Measurements from ENCODE around the gene EPHA5. TPM values are rescaled to one million over a fixed set of nuclear protein-coding genes. Genes with fewer than 3 reads are reported as not detected.
A peak's percentile ranks its signal among the peaks of the same experiment; 100 is the strongest.

EPHA5 gene
- total and polyA plus RNA-seq, 4 donors = 0.10 to 0.39 TPM; not detected in 2

DNA sequence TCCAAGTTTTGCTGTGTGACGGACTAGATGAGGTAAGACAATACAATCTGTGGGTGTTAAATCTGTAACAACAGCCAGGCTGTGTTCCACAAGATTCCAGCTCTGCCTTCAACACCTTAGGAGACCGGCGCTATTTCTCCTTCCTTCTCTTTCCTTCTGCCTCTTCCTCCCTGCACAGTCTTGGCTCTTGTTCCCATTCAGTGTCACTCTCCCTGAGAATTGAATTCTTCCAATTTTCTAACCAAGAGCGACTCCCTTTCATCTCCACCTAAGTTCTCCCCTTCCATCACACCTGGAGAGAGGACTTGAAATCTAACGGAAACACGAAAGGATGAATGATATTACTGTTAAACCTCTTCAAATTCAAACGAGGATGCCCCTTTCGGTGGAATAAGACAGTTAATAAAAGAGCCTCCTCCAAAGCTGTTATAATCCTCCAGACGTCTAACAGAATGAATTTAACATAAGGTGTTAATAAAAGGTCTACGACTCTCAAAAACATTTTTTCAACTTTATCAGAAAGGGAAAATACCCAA, 2.7 kb downstream of the EPHA5 start:
- DNase-seq (no peak), ATAC-seq (ENCODE audit: low FRiP score) (no peak)
- Histone ChIP-seq H3K4me1 (ENCODE audit: control insufficient read depth in 1 of 2, insufficient read depth in 2 of 2, low read length in 2 of 2) (no peaks in the 10 kb centered on the region), H3K36me3 (ENCODE audit: control insufficient read depth in 1 of 2, insufficient read depth in 2 of 2, low read length in 1 of 2) (no peaks in the 10 kb centered on the region), H3K27ac (ENCODE audit: low read depth in 1 of 2, low read length in 2 of 2) (no peak overlapping the region), H3K4me3 (ENCODE audit: low read length in 2 of 2) (peak overlapping the region in 1 of 2 donors; percentile 21), H3K27me3 (ENCODE audit: control insufficient read depth in 1 of 2, insufficient read depth in 2 of 2, low read length in 1 of 2) (peaks cover 0 to 4% of the 10 kb centered on the region in 2 donors), H3K9me3 (ENCODE audit: control insufficient read depth, low read length) (no peaks in the 10 kb centered on the region)
- WGBS, 2 donors = 18 to 19% methylated on average over 10 of the region's 10 CpGs
- intact Hi-C loops (cut with DNase I) = no loop called here

DNA sequence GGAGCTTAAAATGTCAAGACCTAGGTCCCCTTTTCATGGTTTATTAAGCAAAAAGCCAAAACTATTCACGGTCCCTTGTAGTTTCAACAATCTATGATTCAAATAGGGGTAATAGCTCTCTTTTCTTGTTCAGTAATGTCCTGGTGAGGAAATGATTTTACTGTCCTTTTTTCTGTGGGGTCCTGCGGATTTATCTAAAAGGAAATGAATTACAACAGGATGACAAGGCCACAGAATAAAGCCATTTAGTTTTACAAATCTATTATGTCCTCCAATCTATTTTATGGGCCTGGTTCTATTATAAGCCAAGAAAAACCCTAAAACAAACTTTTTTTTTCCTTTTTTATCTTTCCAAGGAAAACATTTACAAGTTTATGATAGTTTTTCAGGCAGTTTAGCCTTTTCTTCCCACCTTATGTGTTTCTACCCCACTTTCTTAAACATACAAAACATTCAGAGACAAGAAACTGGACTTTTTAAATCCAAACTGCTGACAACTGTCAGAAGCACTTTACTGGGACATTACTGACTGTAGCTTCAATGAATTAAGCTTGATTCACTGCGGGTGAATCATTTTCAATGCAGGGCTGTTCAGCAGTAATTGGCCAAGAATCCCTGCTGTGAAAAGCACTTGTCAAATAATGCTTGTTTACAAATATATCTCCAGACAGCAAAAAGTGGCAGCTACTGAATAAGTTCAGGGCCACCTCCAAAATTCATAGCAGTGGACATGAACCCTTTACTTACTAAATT, 4.3 kb downstream of the EPHA5 start:
- no peak overlapping the region for H3K27ac ChIP-seq (ENCODE audit: low read depth in 1 of 2, low read length in 2 of 2)
- no peaks in the 10 kb centered on the region for H3K4me1 ChIP-seq (ENCODE audit: control insufficient read depth in 1 of 2, insufficient read depth in 2 of 2, low read length in 2 of 2)
- intact Hi-C loops (cut with DNase I) = no loop called here
- no peaks in the 10 kb centered on the region for H3K9me3 ChIP-seq (ENCODE audit: control insufficient read depth, low read length)
- H3K4me3 ChIP-seq (ENCODE audit: low read length in 2 of 2) = no peak overlapping the region
- ATAC-seq (ENCODE audit: low FRiP score) (no peak), DNase-seq (no peak)
- no peaks in the 10 kb centered on the region for H3K36me3 ChIP-seq (ENCODE audit: control insufficient read depth in 1 of 2, insufficient read depth in 2 of 2, low read length in 1 of 2)
- 72 to 82% methylated on average over 3 of the region's 3 CpGs for WGBS, 2 donors
- H3K27me3 ChIP-seq (ENCODE audit: control insufficient read depth in 1 of 2, insufficient read depth in 2 of 2, low read length in 1 of 2) = peaks cover 0 to 4% of the 10 kb centered on the region in 2 donors

DNA sequence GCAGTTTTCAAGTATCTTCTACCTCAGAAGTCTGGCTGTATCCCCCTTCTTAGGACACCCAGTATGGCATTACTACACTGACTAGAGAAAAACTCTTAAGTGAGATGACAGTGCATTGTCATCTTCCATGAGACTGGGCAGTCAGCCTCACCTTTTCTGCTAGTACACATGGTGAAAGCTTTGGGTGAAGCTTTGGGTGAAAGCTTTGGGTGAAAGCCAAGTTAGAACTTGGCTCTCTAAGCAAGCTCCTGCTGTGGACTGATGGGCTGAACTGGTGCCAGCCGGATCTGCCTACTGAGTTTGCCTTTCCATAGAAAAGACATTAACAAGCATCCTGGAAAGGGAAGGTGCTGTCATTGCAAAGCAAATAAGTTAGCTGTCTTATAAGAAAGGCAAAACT, 8.8 kb downstream of the EPHA5 start:
- intact Hi-C loops (cut with DNase I) = no loop called here
- H3K27me3 ChIP-seq (ENCODE audit: control insufficient read depth in 1 of 2, insufficient read depth in 2 of 2, low read length in 1 of 2) = no peaks in the 10 kb centered on the region

GRCh38 chr4:65658117-65658516, 12.2 kb downstream of the EPHA5 start:
- ATAC-seq (ENCODE audit: low FRiP score) (no peak), DNase-seq (no peak)
- 50 to 65% methylated on average over 1 of the region's 1 CpG for WGBS, 2 donors
- no peak overlapping the region for H3K27ac ChIP-seq (ENCODE audit: low read depth in 1 of 2, low read length in 2 of 2)
- H3K4me1 ChIP-seq (ENCODE audit: control insufficient read depth in 1 of 2, insufficient read depth in 2 of 2, low read length in 2 of 2) = no peaks in the 10 kb centered on the region
- H3K4me3 ChIP-seq (ENCODE audit: low read length in 2 of 2) = no peak overlapping the region
- H3K36me3 ChIP-seq (ENCODE audit: control insufficient read depth in 1 of 2, insufficient read depth in 2 of 2, low read length in 1 of 2) = no peaks in the 10 kb centered on the region
- no peaks in the 10 kb centered on the region for H3K9me3 ChIP-seq (ENCODE audit: control insufficient read depth, low read length)
- no peaks in the 10 kb centered on the region for H3K27me3 ChIP-seq (ENCODE audit: control insufficient read depth in 1 of 2, insufficient read depth in 2 of 2, low read length in 1 of 2)
- intact Hi-C loops (cut with DNase I) = no loop called here

More for the DNA sequence above, 8.8 kb downstream of the EPHA5 start:
- DNase-seq = no peak
- H3K27ac ChIP-seq (ENCODE audit: low read depth in 1 of 2, low read length in 2 of 2) = no peak overlapping the region
- ATAC-seq (ENCODE audit: low FRiP score) = no peak
- H3K4me3 ChIP-seq (ENCODE audit: low read length in 2 of 2) = no peak overlapping the region
- H3K9me3 ChIP-seq (ENCODE audit: control insufficient read depth, low read length) = no peaks in the 10 kb centered on the region
- H3K4me1 ChIP-seq (ENCODE audit: control insufficient read depth in 1 of 2, insufficient read depth in 2 of 2, low read length in 2 of 2) = no peaks in the 10 kb centered on the region
- no peaks in the 10 kb centered on the region for H3K36me3 ChIP-seq (ENCODE audit: control insufficient read depth in 1 of 2, insufficient read depth in 2 of 2, low read length in 1 of 2)
- 25 to 28% methylated on average over 1 of the region's 1 CpG for WGBS, 2 donors

DNA sequence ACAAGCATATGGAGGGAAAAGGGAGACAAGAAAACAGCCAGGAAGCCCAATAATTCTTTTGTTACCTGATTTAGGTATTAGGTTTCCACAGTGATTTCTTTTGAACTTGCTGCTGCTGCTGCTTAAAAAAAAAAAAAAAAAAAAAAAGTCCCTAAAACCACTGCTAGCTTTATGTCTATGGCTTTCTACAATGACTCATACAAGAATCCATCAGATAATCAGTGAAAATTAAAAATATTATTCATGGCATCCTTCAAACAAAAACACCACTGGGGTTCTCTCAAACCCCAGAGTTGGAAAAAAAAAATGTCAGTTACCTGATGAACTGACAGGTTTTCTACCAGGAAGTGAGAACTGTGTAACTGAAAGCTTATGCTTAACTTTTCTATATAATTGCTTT, 14.3 kb downstream of the EPHA5 start:
- no peaks in the 10 kb centered on the region for H3K9me3 ChIP-seq (ENCODE audit: control insufficient read depth, low read length)
- H3K4me1 ChIP-seq (ENCODE audit: control insufficient read depth in 1 of 2, insufficient read depth in 2 of 2, low read length in 2 of 2) = no peaks in the 10 kb centered on the region
- intact Hi-C loops (cut with DNase I) = no loop called here
- no peaks in the 10 kb centered on the region for H3K36me3 ChIP-seq (ENCODE audit: control insufficient read depth in 1 of 2, insufficient read depth in 2 of 2, low read length in 1 of 2)
- H3K27ac ChIP-seq (ENCODE audit: low read depth in 1 of 2, low read length in 2 of 2) = no peak overlapping the region
- H3K4me3 ChIP-seq (ENCODE audit: low read length in 2 of 2) = no peak overlapping the region
- H3K27me3 ChIP-seq (ENCODE audit: control insufficient read depth in 1 of 2, insufficient read depth in 2 of 2, low read length in 1 of 2) = no peaks in the 10 kb centered on the region
- ATAC-seq (ENCODE audit: low FRiP score) (no peak), DNase-seq (no peak)

DNA sequence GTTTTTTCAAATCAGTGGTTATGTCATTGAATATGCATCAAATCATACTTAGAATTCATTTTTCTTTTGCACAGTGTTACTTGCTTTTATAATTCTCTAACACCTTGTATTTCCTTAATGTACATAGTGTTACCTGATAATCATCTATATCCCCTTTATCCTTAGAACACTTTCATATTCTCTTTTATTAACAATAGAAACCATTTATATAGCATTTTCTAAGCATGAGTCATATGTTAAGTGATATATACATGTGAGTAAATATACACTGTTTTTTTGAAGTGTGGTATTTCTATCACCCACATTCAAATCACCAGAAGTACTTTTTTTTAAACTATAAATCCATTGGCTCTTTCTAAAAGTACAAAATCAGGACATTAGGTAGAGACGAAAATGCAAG, 15.3 kb downstream of the EPHA5 start:
- no peak for ATAC-seq (ENCODE audit: low FRiP score)
- no peaks in the 10 kb centered on the region for H3K4me1 ChIP-seq (ENCODE audit: control insufficient read depth in 1 of 2, insufficient read depth in 2 of 2, low read length in 2 of 2)
- no peaks in the 10 kb centered on the region for H3K36me3 ChIP-seq (ENCODE audit: control insufficient read depth in 1 of 2, insufficient read depth in 2 of 2, low read length in 1 of 2)
- no peak overlapping the region for H3K4me3 ChIP-seq (ENCODE audit: low read length in 2 of 2)
- no peaks in the 10 kb centered on the region for H3K9me3 ChIP-seq (ENCODE audit: control insufficient read depth, low read length)
- no peaks in the 10 kb centered on the region for H3K27me3 ChIP-seq (ENCODE audit: control insufficient read depth in 1 of 2, insufficient read depth in 2 of 2, low read length in 1 of 2)
- intact Hi-C loops (cut with DNase I) = no loop called here
- 61 to 76% methylated on average over 1 of the region's 1 CpG for WGBS, 2 donors
- no peak for DNase-seq
- H3K27ac ChIP-seq (ENCODE audit: low read depth in 1 of 2, low read length in 2 of 2) = no peak overlapping the region

DNA sequence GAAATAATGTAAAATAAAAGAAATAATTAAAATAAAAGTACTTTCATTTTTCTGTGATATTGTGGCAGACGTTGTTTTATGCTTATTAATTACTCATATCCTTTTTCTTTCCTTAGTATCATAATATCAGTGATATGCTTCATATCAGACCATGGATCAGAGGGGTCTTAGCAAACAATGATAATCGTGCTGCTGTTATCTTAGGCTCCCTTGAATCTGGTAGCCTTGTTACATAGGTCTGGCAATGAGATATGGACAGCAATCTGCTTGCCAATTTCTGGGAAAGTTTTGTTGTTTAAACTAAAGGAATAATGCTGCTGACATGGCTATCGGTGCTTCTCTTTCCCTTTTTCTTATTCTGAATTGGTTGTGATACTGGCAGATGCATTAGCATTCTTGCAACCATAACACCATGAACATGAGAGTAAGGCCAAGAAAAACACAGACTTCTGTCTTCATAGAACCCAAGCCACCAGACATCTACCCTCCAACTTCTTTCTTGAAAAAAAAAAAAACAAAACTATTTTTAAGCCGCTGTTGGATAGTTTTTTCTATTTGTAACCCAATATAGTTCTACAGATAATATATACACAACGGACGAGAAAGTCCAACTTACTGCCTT, 16.4 kb downstream of the EPHA5 start:
- 20 to 23% methylated on average over 6 of the region's 6 CpGs for WGBS, 2 donors
- ATAC-seq (ENCODE audit: low FRiP score) (no peak), DNase-seq (no peak)
- H3K36me3 ChIP-seq (ENCODE audit: control insufficient read depth in 1 of 2, insufficient read depth in 2 of 2, low read length in 1 of 2) = no peaks in the 10 kb centered on the region
- H3K9me3 ChIP-seq (ENCODE audit: control insufficient read depth, low read length) = no peaks in the 10 kb centered on the region
- intact Hi-C loops (cut with DNase I) = no loop called here
- H3K4me1 ChIP-seq (ENCODE audit: control insufficient read depth in 1 of 2, insufficient read depth in 2 of 2, low read length in 2 of 2) = no peaks in the 10 kb centered on the region
- H3K27ac ChIP-seq (ENCODE audit: low read depth in 1 of 2, low read length in 2 of 2) = no peak overlapping the region
- no peaks in the 10 kb centered on the region for H3K27me3 ChIP-seq (ENCODE audit: control insufficient read depth in 1 of 2, insufficient read depth in 2 of 2, low read length in 1 of 2)
- H3K4me3 ChIP-seq (ENCODE audit: low read length in 2 of 2) = no peak overlapping the region

DNA sequence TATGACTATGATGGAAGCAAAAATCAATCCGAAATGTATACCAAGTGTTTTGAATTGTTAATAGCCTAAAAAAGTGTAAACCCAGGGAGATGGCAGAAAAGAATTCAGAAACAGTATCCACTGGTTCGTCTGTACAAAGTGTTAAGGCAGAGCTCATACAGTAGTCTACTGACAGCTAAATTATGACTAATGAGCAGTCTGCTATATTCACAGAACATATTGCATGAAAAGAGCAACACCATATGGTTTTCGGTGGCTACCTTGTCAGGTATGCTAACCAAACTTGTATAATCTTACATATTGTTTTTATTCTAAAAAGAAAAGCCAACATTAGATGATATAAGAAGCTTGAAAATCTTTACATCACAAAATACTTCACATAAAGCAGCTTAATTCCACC, 18.5 kb downstream of the EPHA5 start:
- DNase-seq = no peak
- Histone ChIP-seq H3K4me1 (ENCODE audit: control insufficient read depth in 1 of 2, insufficient read depth in 2 of 2, low read length in 2 of 2) (no peaks in the 10 kb centered on the region), H3K27ac (ENCODE audit: low read depth in 1 of 2, low read length in 2 of 2) (no peak overlapping the region), H3K4me3 (ENCODE audit: low read length in 2 of 2) (no peak overlapping the region), H3K9me3 (ENCODE audit: control insufficient read depth, low read length) (no peaks in the 10 kb centered on the region), H3K27me3 (ENCODE audit: control insufficient read depth in 1 of 2, insufficient read depth in 2 of 2, low read length in 1 of 2) (no peaks in the 10 kb centered on the region), H3K36me3 (ENCODE audit: control insufficient read depth in 1 of 2, insufficient read depth in 2 of 2, low read length in 1 of 2) (no peaks in the 10 kb centered on the region)
- WGBS, 2 donors = 60 to 62% methylated on average over 3 of the region's 3 CpGs
- intact Hi-C loops (cut with DNase I) = no loop called here
- no peak for ATAC-seq (ENCODE audit: low FRiP score)

DNA sequence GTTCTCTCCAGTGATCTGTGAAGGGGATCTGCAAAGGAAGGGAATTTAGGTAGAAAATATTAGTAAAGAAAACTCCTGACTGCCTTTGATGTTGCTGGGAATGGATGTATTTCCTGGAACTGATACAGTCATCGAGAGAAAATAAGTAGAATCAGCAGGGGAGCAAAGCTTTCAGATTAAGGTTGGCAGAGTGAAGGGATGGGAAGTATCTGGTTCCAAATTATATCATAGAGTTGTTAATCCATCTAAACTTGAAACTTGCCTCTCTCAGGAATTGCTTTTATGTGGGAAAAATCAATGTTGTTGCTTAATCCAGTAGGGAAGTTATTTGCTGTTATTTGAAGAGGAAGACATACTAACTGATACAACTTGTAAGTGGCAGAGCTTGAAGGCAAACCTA, 19.3 kb downstream of the EPHA5 start:
- Histone ChIP-seq H3K27me3 (ENCODE audit: control insufficient read depth in 1 of 2, insufficient read depth in 2 of 2, low read length in 1 of 2) (no peaks in the 10 kb centered on the region), H3K36me3 (ENCODE audit: control insufficient read depth in 1 of 2, insufficient read depth in 2 of 2, low read length in 1 of 2) (no peaks in the 10 kb centered on the region), H3K9me3 (ENCODE audit: control insufficient read depth, low read length) (no peaks in the 10 kb centered on the region), H3K4me1 (ENCODE audit: control insufficient read depth in 1 of 2, insufficient read depth in 2 of 2, low read length in 2 of 2) (no peaks in the 10 kb centered on the region), H3K4me3 (ENCODE audit: low read length in 2 of 2) (no peak overlapping the region), H3K27ac (ENCODE audit: low read depth in 1 of 2, low read length in 2 of 2) (no peak overlapping the region)
- ATAC-seq (ENCODE audit: low FRiP score) (no peak), DNase-seq (no peak)
- 51 to 53% methylated on average over 1 of the region's 1 CpG for WGBS, 2 donors
- intact Hi-C loops (cut with DNase I) = no loop called here

Measured in aorta (tissue), 5 donors.